GM21447 (cell line): Measurements from ENCODE around the gene SDCCAG8.
"Not testable (repeated sequence)": the region's sequence is repeated elsewhere in the genome, so short reads cannot be mapped to it uniquely, and the experiment has no call there.

Experiments used
- ATAC-seq: cut with Tn5 transposase; IDR thresholded peaks from one replicate; pipeline ENCODE4 v1.9.1; 2021; ENCODE audit not compliant: unreplicated experiment

SDCCAG8 gene

GRCh38 chr1:243323491-243323890 lies 67.7 kb downstream of the SDCCAG8 start:
- ATAC-seq = no peak

- peak; percentile 53 for ATAC-seq
Measured at GRCh38 chr1:243325305-243325890, 69.6 kb downstream of the SDCCAG8 start.

GRCh38 chr1:243332440-243332839 lies 76.6 kb downstream of the SDCCAG8 start:
- no peak for ATAC-seq

- ATAC-seq = no peak
Measured at GRCh38 chr1:243335292-243335691, 79.5 kb downstream of the SDCCAG8 start.

- no peak for ATAC-seq
Measured at GRCh38 chr1:243336163-243336562, 80.3 kb downstream of the SDCCAG8 start.

GRCh38 chr1:243338848-243339247 lies 83.0 kb downstream of the SDCCAG8 start:
- ATAC-seq = not testable (repeated sequence)

GRCh38 chr1:243341074-243341473 lies 85.2 kb downstream of the SDCCAG8 start:
- ATAC-seq = no peak

- peak; percentile 61 for ATAC-seq
Measured at GRCh38 chr1:243343970-243344937, 88.4 kb downstream of the SDCCAG8 start.

- no peak for ATAC-seq
Measured at GRCh38 chr1:243345205-243345604, 89.4 kb downstream of the SDCCAG8 start.

- ATAC-seq = no peak
Measured at GRCh38 chr1:243346016-243346415, 90.2 kb downstream of the SDCCAG8 start.

- no peak for ATAC-seq
Measured at GRCh38 chr1:243346468-243346867, 90.6 kb downstream of the SDCCAG8 start.

GRCh38 chr1:243348331-243348730 lies 92.5 kb downstream of the SDCCAG8 start:
- no peak for ATAC-seq

GRCh38 chr1:243349128-243349527 lies 93.3 kb downstream of the SDCCAG8 start:
- ATAC-seq = no peak

- ATAC-seq = no peak
Measured at GRCh38 chr1:243351337-243351736, 95.5 kb downstream of the SDCCAG8 start.

GRCh38 chr1:243354511-243355153 lies 98.8 kb downstream of the SDCCAG8 start:
- no peak for ATAC-seq

GRCh38 chr1:243363832-243364231 lies 108.0 kb downstream of the SDCCAG8 start:
- no peak for ATAC-seq

GRCh38 chr1:243364330-243364729 lies 108.5 kb downstream of the SDCCAG8 start:
- ATAC-seq = no peak

- ATAC-seq = no peak
Measured at GRCh38 chr1:243364866-243365265, 109.0 kb downstream of the SDCCAG8 start.

GRCh38 chr1:243367314-243367713 lies 111.5 kb downstream of the SDCCAG8 start:
- no peak for ATAC-seq

GRCh38 chr1:243374412-243374811 lies 118.6 kb downstream of the SDCCAG8 start:
- ATAC-seq = no peak

- no peak for ATAC-seq
Measured at GRCh38 chr1:243375596-243375995, 119.8 kb downstream of the SDCCAG8 start.

GRCh38 chr1:243378669-243379068 lies 122.8 kb downstream of the SDCCAG8 start:
- ATAC-seq = no peak
